TTC549 (cell line): ENCODE results near the gene SOX6.

Source experiments
- FAIRE-seq: peaks from 2 replicates; lab custom pipeline; 2012; peaks lifted over from hg19 to GRCh38; lab: Jason Lieb, UNC

The SOX6 gene

DNA sequence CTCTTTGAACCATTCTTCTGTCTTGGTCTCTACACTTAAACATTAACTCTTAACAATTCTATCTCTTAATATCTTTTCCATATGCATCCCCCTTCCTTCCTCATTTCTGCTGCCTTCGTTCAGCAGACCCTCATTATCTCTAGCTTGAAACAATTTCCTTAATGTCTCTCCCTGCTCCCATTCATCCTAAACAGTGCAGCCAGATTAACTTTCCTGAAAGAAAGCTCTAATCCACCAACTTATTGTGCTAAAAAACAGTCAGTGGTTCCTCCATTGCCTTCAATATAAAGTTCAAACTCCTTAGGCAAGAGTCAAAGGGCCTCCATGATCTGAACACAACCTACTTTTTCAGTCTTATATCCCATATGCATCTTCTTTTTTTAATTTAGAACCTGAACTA, 42.5 kb downstream of the SOX6 start:
- no peak for FAIRE-seq

DNA sequence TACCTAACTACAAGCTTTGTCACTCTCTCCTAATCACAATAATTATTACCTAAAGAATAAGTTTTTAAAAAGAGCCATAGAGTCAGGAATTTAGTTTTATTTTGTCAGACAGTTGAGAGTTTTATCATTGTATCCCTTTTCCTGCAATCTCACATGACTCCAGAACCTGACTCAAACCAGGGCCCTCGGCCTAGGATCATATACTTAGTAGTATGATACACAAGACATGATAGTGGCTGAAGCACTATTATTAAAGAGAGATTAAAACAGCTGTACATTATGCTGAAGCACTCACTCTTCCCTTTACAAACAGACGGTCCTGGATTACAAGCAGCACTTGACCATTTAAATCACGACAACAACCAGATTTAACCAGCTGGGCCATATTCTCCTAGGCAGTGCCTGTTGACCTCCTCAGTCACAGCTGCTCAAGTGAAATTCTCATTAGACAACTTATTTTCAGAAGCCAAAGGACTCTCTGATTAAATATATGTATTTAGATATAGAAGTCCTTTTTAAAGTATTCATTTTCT, 44.0 kb downstream of the SOX6 start:
- no peak for FAIRE-seq

DNA sequence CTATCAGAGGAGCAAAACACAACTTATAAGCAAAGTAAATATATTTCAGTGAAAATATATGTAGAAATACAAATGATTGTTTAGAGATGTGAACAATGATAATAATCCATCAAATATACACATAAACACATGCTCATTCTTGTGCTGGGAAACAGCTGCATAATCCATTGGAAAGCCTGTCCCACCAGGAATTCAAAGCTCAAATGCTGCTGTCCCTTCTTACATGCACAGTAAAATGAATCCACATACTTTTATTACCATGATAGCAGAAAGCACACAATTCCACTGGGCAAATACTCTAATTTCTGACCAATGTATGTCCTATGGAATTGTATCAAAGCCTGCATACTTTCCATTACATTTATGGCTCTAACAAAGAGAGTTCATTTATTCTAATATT, 44.5 kb downstream of the SOX6 start:
- no peak for FAIRE-seq

DNA sequence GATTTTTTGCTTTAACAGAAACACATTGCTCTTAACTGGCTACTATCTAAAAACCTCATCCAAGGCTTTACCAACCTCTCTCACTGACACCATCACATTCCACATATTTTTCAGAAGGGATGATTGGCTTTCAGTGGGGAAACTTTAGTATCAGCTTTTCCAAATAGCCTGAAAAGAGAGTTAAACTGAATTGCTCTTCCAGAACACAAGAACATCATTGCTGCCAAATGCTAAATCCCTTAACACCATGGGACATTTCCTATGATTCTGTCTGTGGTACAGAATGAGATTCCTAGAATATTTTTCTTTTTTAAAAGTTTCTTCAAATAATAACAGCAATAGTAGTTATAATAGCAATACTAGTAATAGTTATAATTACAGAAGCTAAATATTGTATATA, 45.4 kb downstream of the SOX6 start:
- no peak for FAIRE-seq

DNA sequence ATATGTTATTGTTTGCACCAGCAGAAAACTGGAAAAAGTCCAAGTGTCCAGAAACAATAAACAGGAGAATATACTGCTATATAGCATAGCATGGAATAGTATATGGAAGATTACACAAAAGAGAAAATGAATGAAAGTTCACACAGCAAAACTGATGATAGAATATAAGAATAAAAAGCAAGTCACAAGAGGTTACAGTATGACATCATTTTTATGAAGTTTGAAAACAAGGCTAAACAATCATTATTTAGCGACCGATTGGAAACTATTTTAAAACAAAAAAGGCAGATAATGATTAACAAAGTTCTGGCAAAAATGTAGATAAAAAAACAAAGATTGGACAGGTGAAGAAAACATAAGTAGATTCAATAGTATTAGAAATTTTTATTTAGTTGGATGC, 47.1 kb downstream of the SOX6 start:
- no peak for FAIRE-seq

DNA sequence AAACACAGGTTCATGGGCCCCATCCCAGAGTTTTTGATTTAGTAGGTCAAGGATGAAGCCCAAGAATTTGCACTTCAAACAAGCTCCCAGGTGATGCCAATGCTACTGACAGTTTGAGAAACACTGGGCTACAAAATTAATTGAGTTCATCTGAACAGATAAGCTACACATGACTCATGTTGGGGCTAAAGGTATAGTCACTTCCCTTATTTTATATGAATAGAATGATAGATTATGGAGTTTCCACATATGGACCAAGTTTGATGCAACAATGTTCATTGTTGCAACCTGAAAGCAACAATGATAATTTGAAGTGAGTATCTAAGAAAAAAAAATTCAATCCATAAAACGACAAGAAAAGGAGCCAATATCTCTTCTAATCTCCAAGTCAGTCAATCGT, 54.9 kb downstream of the SOX6 start:
- FAIRE-seq: no peak

DNA sequence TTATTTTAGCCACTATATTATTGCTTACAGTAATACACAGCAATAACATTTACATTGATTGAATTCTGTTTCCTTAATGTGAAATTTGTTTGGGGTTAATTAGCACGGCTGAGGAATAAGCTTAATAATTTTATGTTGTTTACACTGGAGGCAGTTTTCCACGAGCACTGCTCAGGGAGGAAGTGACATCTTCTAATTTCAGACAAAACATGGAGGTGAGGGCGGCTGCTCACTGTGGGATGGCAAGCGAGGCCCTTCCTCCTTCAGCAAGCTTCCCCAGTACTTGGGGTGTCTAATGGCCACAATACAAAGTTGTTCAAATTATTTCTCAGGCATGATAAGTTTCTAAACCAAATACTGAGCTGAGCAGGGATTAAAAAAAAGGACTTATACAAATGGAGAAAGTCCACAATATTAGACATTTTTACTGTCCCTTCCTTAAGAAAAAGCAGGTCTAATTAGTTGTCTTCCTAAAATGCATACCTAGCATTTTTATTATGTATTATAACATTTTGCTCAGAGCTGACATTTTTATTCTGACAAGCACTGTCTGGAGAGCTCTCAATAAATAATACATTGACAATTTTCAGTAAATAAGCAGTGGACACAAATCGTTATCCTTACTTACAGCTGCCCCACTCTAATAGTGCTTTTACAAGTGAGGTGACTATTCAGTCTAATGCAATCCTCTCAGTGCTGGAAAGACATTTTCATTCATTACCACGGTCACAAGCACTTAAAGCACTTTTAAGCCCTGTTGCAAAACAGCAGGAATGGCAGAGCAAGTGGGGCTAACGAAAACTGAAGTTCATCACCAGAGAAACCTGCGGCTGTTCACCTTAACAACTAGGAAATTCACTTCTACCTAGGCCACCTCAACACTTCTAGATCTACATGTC, 56.2 kb downstream of the SOX6 start:
- no peak for FAIRE-seq

DNA sequence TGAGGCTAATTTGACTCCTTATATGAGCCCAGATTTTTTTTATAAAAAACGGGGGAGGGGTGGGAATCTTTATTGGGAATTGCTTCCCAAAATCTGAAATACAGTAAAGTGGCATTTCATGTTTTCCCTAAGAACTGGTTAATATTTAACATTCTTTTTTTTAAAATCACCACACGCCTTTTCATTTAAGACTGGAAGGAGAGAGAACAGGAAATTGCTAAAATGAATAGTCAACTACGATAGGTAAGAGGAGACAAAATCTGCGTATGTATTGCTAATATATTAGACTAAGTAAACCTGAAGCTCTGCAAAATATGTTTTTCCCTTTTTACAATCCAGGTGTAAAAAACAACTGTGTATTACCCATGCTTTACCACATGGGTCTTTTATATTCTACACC, 57.0 kb downstream of the SOX6 start:
- FAIRE-seq: no peak

DNA sequence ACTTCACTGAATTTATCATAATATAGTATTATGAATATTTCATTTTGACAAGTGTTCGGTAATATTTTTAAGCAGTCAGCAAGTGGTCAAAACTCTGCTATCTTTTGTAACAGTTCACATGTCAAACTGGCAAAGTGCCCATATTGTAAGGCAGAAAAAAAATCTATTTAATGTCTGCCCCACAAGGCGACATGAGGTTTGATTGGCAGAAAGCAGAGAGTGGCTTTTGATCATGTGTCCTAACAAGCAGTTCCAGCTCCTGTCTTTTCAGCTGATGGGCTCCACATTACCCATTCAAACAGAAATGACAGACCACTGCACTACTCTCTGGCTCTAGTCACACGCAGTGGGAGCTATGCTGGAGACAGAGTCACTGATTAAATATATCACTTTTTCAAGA, 59.0 kb downstream of the SOX6 start:
- no peak for FAIRE-seq

DNA sequence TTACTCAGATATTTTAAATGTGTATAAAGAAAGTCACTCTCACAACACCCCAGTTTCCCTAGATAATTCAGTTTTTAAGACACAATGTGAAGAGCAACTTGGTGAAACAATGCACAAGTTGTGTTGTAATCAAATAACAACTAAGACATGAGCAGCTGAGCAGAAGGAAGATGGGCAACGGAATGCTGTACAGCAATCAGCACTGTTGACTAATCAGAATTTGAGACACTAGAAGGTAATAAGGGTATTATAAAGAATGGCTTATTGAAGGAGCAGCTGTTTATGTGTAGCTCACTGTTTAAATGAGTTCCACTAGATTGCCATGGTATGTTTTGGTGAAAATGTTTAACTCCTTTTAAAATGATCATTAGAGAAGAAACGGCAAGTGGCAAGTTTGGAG, 60.1 kb downstream of the SOX6 start:
- FAIRE-seq: no peak

DNA sequence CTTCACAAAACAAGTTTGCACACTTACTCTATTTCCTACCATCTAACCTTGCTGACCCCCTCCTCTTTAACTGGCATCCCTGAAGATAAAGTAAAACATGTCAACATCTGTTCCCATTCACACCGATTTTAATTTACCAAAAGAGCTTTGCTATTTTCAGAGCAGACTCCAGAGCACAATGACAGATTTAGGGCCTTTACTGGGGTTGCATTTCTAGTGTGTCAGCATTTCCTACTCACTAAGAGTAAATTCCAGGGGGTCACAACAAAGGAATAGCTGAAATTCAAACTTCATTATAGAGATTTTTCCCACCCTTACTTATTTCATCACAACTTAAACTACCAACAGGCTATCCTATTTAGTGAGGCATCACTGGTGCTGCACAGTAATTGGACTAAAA, 60.8 kb downstream of the SOX6 start:
- no peak for FAIRE-seq

DNA sequence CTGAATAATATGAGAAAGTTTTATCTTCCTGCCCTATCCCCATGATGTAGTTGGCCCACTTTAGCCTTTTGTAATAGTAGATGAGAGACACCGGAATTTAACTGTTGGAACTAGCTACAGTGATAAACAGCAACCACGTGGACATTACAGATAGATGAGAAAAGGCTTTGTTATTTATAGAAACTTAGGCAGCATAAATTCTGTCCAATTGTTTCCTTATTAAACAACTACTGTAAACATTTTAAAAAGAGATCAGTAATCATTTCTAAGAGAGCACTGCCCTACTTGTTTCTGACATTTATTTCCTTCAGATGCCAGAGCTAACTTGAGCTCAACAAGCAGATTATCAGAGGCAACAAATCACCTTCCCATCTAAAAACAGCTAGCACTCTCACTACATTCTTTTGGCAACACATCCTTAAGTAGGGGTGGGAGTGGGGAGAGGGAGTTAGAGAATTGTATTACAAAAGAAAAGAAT, 63.1 kb downstream of the SOX6 start:
- no peak for FAIRE-seq

DNA sequence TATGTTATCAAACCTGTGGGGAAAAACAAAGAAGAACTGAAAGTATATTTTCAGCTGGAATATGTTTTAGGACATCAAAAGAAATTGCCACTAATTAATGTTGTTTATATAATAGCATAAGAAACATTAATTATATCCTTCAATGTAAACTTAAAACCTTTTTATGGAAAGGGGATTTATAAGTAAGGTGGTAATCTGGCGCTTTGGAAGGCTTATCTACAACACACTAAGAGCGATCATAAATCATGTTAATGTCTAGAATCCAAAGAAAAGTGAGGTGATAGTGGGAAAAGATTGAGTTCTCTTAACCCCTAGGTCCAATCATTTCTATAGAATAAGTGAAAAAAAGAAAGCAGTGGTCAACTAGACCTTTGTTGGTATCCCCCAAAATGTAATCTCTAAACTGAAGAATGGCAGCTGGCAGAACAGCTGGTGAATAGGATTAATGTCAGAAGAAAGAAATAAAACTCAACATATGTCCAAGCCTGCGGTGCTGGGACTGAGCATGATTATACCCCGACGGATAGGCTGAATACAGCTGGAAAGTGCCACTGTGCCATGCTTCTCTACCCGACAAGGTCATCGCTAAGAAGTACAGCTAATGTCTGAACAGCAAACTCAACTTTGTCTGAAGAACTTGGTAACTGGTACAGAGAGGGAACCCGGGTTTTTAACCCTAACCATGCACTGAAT, 64.0 kb downstream of the SOX6 start:
- no peak for FAIRE-seq

DNA sequence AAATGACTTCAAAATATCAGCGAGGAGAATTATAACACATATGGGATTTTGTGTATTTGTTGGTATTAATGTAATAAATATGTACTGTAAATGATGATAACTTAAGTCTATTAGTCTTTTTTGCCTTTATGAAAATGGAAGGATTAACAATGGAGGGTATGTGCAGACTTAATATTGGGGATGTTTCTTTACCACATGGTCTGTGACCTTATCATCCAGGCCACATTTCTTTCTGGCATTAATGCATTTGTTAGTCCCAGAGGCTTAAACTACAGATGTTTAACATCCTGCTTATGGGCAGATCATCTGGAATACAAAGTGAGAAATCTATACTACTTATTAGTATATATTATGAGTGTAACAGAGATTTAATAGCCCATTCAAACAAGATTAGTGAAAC, 64.6 kb downstream of the SOX6 start:
- FAIRE-seq: no peak

DNA sequence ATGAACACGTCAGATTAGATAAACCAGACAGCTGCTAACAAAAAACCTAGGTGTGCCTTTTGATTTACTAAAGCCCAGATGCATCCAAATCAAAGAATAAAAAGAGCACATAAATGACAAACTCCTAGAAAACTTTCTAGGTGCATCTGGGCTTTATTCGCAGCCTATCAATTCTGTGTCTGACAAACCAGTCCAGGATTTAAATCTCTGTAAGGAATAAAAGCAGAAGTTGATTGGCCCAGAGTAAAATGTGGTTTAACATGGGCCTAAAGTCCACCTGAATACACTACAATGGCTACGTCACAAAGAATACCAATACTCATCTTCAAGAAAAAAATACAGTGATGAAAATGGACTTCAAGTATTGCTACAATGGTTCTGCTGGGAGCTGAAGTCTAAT, 66.8 kb downstream of the SOX6 start:
- no peak for FAIRE-seq

DNA sequence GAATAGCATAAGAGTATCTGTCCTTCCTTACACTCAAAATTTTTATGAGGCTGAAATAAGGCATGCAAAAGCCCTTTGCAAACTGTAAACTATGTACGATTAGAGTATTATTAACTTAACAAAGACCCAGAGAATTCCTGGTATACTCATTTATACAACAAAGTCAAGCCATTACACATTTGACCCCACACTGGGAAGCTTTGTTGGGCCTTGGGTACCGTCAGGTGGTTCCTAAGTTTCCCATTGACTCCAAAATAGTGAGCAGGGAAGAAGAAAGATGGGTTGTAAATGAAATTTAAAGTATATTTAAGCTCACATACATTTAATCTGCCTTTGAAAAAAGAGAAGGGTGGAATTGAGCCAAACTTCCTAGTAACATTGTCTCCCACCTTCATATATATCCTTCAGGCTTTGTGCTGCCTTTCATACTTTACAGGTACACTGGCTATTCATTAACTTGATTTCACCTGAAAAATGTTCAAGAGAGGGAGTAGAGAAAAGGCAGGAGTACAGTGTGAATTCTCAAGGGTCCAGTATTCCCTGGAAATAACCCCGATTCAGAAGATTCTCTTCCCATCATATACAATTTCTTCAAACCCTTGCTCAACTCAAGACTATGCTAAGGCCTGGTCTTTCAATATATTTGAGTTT, 68.6 kb downstream of the SOX6 start:
- FAIRE-seq: no peak

DNA sequence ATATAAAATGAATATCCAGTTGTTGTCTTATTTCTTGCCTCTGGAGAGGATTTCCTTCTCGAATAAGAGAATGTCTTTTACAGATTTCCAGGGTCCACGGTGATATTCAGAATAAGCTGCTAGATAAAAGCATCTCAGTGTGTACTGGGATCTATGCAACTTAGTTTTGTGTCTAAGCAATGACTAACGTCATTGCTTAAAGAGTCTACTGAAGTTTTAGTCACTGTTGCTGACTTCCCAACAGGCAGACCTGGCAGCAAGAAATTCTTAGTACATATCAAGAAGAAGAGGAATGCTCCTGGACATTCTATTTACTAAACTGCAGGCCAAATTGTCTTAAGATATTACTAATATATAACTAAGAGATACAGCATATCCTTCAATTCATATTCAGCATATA, 70.3 kb downstream of the SOX6 start:
- no peak for FAIRE-seq

DNA sequence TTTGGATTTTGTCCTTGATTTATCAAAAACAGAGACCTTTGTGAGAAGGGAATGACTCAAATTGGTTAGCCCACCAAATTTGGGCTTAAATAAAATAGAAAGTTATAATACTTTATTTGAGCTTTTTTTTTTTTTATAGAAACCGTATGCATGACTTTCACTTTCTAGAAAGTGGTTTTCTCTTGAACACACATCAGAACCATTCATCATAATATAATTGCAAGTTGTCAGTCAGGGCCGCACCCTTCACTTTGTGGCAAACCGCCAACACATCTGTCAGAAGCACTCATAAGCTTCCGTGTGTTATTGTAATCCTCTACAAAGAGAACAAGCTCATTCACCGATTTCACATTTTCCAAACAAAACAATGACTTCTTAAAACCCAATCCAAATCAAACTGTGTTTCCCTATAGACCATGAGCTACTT, 76.1 kb downstream of the SOX6 start:
- no peak for FAIRE-seq

DNA sequence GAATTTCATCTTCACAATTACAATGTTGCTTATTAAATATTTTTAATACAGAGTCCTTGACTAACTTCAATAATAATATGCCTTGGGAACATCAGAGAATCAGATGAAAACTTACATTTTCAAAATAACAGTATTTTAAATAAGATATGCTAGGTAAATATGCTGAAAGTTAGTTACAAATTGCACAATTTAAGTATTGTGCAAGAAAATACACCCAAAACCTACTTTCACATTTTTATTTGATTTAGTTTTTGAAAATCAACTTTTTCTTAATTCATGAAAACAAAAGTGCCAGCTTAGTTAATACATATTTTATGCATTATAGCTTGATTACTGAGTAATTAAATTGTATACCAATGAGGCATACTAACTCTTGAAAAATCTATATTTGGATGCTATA, 76.8 kb downstream of the SOX6 start:
- FAIRE-seq: no peak

DNA sequence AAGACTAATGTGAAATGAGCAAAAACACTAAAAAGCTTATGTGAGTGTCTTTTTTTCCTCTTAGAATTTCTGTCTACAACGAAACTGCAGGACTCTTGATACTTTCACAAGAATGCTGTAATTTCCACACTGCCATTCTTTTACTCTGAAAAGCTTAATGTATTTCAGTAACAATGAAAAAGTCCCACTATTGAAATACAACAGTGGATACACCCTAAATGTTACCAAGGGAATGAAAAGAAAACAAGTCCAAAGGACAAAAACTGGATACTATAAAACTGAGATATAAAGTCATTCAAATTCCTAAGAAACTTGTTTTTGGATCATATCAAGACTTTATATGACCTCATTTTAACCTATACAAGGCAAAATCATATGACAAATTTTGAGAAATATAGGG, 77.4 kb downstream of the SOX6 start:
- FAIRE-seq: no peak

DNA sequence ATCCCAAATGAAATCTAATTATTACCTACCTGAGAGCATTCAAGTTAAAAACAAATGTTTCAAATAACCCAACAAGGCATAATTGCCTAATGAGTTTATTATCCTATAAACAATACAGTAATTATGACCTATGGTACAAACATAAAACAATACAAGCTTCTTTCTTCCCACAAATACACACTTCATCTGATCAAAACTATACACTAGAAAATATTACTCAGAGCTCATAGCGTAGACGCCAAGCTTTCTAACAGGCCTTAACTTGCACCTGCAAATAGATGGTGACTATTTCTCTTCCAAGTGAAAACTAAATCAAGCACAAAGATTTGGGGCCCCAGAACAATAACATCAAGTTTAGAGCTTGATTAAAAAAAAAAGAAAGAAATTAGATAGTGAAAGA, 78.1 kb downstream of the SOX6 start:
- FAIRE-seq: no peak

DNA sequence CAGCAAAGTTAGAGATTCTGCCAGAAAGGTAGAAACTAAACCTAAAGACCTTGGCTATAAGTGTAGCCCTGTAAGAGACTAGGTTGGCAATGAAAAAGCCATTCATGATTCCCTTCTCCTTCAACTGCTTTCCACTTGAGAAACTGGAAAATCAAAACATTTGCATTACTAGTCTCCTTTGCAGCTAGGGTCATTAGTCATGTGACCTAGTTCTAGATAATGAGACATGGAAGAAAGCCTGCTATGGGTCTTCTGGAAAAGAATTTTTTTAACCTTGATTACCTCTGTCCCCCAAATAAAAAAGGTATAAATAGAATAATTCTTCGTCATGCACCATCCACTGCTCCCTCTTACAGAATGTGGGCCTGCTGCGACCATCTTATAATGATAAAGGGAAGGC, 80.1 kb downstream of the SOX6 start:
- no peak for FAIRE-seq

DNA sequence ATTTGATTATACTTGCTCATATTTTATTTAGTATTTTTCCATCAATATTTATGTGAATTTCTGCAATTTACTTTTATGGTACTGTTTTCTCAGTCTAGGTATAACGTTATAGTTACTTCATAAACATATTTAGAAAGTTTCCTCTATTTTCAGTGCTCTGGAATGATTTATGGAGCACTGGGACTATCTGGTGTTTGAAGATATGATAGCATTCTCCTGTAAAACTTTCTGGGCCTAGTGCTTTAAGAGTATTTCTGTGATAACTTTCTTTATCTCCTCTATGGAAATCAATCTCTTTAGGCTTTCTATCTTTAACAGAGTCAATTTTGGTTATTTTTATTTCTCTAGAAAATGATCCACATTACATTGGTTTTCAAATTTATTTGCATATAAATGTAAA, 85.1 kb downstream of the SOX6 start:
- FAIRE-seq: no peak
